IMR-90 (cell line): ENCODE measurements around the gene MRPS22.

Experiments
- BHLHE40 ChIP-seq: fragments of 150-350 bp; IDR thresholded peaks from 2 replicates; pipeline ENCODE4 v1.6.1; 2016; ENCODE audit warnings: mild to moderate bottlenecking, low read depth, low read length
- CEBPB ChIP-seq: IDR thresholded peaks from 2 replicates; pipeline ENCODE4 v1.6.1; 2012; ENCODE audit warnings: low read depth, low read length, improper control_type of control experiment
- CTCF ChIP-seq: conservative IDR thresholded peaks from 2 replicates; pipeline ENCODE4 v1.5.1; 2012; ENCODE audit warnings: mild to moderate bottlenecking, low read depth, low read length, improper control_type of control experiment
- POLR2A ChIP-seq: IDR thresholded peaks from 2 replicates; pipeline ENCODE4 v1.6.1; 2012; ENCODE audit warnings: mild to moderate bottlenecking, low read depth, low read length
- RFX5 ChIP-seq: IDR thresholded peaks from 2 replicates; pipeline ENCODE4 v1.8.0; 2012; ENCODE audit warnings: low read depth, mild to moderate bottlenecking, low read length, moderate library complexity

GRCh38 chr3:139388077-139388476, 44.3 kb downstream of the MRPS22 start:
- no peak for TF ChIP-seq CTCF
- TF ChIP-seq POLR2A: no peak
- no peak for TF ChIP-seq CEBPB
- TF ChIP-seq BHLHE40: no peak
- no peak for TF ChIP-seq RFX5
